Effector CD4-positive, alpha-beta T cell (primary cell): Measurements from ENCODE around the gene EEF1AKMT3.
"Not testable (repeated sequence)": the region's sequence is repeated elsewhere in the genome, so short reads cannot be mapped to it uniquely, and the experiment has no call there.

ENCODE experiments used
- DNase-seq: peaks from one replicate; pipeline ENCODE4 v3.0.0-alpha.2; 2020

Gene EEF1AKMT3

GRCh38 chr12:57795354-57795753 is 22.9 kb downstream of the EEF1AKMT3 start:
- DNase-seq, result no peak

GRCh38 chr12:57796996-57797395 is 24.6 kb downstream of the EEF1AKMT3 start:
- no peak for DNase-seq

- no peak for DNase-seq
These were observed 25.5 kb downstream of the EEF1AKMT3 start for GRCh38 chr12:57797933-57798332.

- DNase-seq, result no peak
These were observed 28.6 kb downstream of the EEF1AKMT3 start for GRCh38 chr12:57800965-57801364.

- no peak for DNase-seq
These were observed 30.2 kb downstream of the EEF1AKMT3 start for GRCh38 chr12:57802607-57803006.

- no peak for DNase-seq
These were observed 31.0 kb downstream of the EEF1AKMT3 start for GRCh38 chr12:57803319-57803893.

GRCh38 chr12:57806677-57807076 is 34.3 kb downstream of the EEF1AKMT3 start:
- no peak for DNase-seq

- DNase-seq, result no peak
These were observed 34.9 kb downstream of the EEF1AKMT3 start for GRCh38 chr12:57807285-57807684.

- DNase-seq, result no peak
These were observed 35.9 kb downstream of the EEF1AKMT3 start for GRCh38 chr12:57808351-57808750.

GRCh38 chr12:57809425-57809824 is 37.0 kb downstream of the EEF1AKMT3 start:
- no peak for DNase-seq

GRCh38 chr12:57810450-57810849 is 38.0 kb downstream of the EEF1AKMT3 start:
- DNase-seq, result no peak

- DNase-seq, result no peak
These were observed 38.8 kb downstream of the EEF1AKMT3 start for GRCh38 chr12:57811028-57811755.

GRCh38 chr12:57813111-57813970 is 40.9 kb downstream of the EEF1AKMT3 start:
- no peak for DNase-seq

- no peak for DNase-seq
These were observed 41.8 kb downstream of the EEF1AKMT3 start for GRCh38 chr12:57813971-57814772.

GRCh38 chr12:57815177-57816000 is 43.0 kb downstream of the EEF1AKMT3 start:
- DNase-seq, result no peak

- no peak for DNase-seq
These were observed 43.8 kb downstream of the EEF1AKMT3 start for GRCh38 chr12:57816001-57816854.

GRCh38 chr12:57816855-57817151 is 44.4 kb downstream of the EEF1AKMT3 start:
- DNase-seq, result no peak

- no peak for DNase-seq
These were observed 45.0 kb downstream of the EEF1AKMT3 start for GRCh38 chr12:57817261-57817989.

- DNase-seq, result not testable (repeated sequence)
These were observed 45.5 kb downstream of the EEF1AKMT3 start for GRCh38 chr12:57817990-57818331.

- DNase-seq, result not testable (repeated sequence)
These were observed 47.7 kb downstream of the EEF1AKMT3 start for GRCh38 chr12:57820119-57820518.
